Progenitor cell of endocrine pancreas (in vitro differentiated cells): Measurements from ENCODE around the gene LINC00305. TPM values are rescaled to one million over a fixed set of nuclear protein-coding genes. Genes with fewer than 3 reads are reported as not detected.

Experiments
- DNase-seq: peaks from one replicate; pipeline ENCODE4 v3.0.0; 2021; ENCODE audit warnings: low spot score; ENCODE audit not compliant: unreplicated experiment
- H3K27ac Mint-ChIP-seq: 2 replicates; pipeline ENCODE4 v1.8.0; 2021; ENCODE audit warnings: mild to moderate bottlenecking, moderate library complexity, mixed read lengths
- H3K27me3 Mint-ChIP-seq: 2 replicates; pipeline ENCODE4 v1.8.0; 2021; ENCODE audit warnings: mixed read lengths
- H3K36me3 Mint-ChIP-seq: 2 replicates; pipeline ENCODE4 v1.8.0; 2022; ENCODE audit warnings: mixed read lengths; ENCODE audit not compliant: insufficient read depth
- H3K4me1 Mint-ChIP-seq: 2 replicates; pipeline ENCODE4 v1.8.0; 2021; ENCODE audit warnings: low read depth, mixed read lengths
- H3K4me3 Mint-ChIP-seq: 2 replicates; pipeline ENCODE4 v1.8.0; 2021; ENCODE audit warnings: low read depth, mild to moderate bottlenecking, moderate library complexity, mixed read lengths
- H3K9me3 Mint-ChIP-seq: 2 replicates; pipeline ENCODE4 v1.8.0; 2021; ENCODE audit warnings: low read depth, mixed read lengths
- total RNA-seq: library from RNA; stranded (reverse); gene quantifications from 2 replicates; pipeline ENCODE4 v1.2.1, GENCODE V29; 2021
- TF ChIP-seq, protein P1 (sequence below): fragments of 200-600 bp; sonication (generic); IDR thresholded peaks from one replicate; pipeline ENCODE4 v1.5.0; 2021; ENCODE audit warnings: antibody characterized with exemption, mild to moderate bottlenecking; ENCODE audit not compliant: unreplicated experiment

The LINC00305 gene
- total RNA-seq, 1 donor from 2014 or later, result 1.6 TPM

DNA sequence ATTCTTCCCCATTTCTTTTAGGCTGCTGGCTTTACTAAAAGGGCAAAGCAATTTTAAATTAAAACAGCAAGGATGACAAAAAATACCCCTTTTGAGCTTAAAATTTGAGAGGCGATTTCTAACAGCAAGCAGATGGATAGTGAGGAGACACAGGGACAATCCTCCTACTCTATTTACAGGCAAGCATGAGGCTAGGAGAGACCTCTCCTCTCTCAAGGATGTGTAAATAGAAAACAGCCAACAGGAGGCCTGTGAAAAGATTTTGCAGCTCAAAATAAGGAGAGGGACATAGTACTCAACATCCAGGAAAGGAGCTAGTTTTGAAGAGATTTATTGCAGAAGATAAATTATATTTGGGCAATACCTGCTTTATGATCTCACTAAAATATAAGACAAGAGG, 53.8 kb downstream of the LINC00305 start:
- H3K4me1 Mint-ChIP-seq, result peaks cover 18% of the 10 kb centered on the region
- peak overlapping the region; percentile 18 for H3K27ac Mint-ChIP-seq
- no peaks in the 10 kb centered on the region for H3K9me3 Mint-ChIP-seq
- DNase-seq, result no peak
- no peak overlapping the region for H3K4me3 Mint-ChIP-seq
- H3K36me3 Mint-ChIP-seq, result no peaks in the 10 kb centered on the region
- H3K27me3 Mint-ChIP-seq, result no peaks in the 10 kb centered on the region
- TF ChIP-seq, protein P1, sequence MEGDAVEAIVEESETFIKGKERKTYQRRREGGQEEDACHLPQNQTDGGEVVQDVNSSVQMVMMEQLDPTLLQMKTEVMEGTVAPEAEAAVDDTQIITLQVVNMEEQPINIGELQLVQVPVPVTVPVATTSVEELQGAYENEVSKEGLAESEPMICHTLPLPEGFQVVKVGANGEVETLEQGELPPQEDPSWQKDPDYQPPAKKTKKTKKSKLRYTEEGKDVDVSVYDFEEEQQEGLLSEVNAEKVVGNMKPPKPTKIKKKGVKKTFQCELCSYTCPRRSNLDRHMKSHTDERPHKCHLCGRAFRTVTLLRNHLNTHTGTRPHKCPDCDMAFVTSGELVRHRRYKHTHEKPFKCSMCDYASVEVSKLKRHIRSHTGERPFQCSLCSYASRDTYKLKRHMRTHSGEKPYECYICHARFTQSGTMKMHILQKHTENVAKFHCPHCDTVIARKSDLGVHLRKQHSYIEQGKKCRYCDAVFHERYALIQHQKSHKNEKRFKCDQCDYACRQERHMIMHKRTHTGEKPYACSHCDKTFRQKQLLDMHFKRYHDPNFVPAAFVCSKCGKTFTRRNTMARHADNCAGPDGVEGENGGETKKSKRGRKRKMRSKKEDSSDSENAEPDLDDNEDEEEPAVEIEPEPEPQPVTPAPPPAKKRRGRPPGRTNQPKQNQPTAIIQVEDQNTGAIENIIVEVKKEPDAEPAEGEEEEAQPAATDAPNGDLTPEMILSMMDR, result no peak

DNA sequence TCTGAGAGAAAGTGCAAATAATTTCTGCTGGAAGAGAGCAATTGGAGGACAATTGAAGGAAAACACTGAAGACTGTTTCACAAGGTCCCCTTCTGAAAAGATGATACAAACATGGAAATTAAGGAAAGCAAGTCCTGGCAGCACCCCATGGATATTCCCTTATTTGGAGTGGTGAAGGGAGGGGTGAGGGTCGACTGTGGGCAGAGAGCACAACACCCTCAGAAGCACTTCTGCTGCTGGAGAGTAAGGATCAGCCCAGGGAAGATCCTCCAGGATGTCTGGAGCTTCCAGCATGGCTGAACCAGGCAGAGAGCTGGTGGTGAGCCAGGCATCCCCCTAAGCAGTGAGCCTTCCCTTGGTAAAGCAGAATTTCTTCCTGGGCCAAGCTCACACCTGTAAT, 54.7 kb downstream of the LINC00305 start:
- Mint-ChIP-seq H3K9me3 (peaks cover 7% of the 10 kb centered on the region), H3K4me1 (peaks cover 18% of the 10 kb centered on the region), H3K36me3 (no peaks in the 10 kb centered on the region), H3K27me3 (no peaks in the 10 kb centered on the region), H3K27ac (no peak overlapping the region), H3K4me3 (no peak overlapping the region)
- TF ChIP-seq, protein P1, result no peak
- no peak for DNase-seq

DNA sequence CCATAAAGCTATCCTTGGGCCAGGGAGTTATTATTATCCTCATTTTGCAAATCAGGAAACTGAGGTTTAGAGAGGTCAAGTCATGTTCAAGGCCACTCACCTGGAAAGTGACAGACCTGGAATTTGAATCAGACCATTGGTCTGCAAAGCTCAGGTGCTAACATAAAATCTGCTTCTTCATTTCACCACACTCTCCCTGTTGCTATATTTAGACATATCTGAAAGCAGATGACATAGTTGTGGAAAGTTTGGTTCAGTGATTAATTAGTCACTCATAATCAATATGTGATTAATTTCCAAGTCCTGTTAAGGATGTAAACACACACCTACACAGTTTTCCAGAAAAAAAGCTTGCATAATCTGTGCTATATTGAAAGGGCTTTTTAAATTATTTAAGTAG, 57.4 kb downstream of the LINC00305 start:
- peaks cover 14% of the 10 kb centered on the region for H3K4me1 Mint-ChIP-seq
- H3K27ac Mint-ChIP-seq, result no peak overlapping the region
- TF ChIP-seq, protein P1, result no peak
- peaks cover 17% of the 10 kb centered on the region for H3K9me3 Mint-ChIP-seq
- DNase-seq, result no peak
- peaks cover 4% of the 10 kb centered on the region for H3K36me3 Mint-ChIP-seq
- H3K4me3 Mint-ChIP-seq, result no peak overlapping the region
- no peaks in the 10 kb centered on the region for H3K27me3 Mint-ChIP-seq

DNA sequence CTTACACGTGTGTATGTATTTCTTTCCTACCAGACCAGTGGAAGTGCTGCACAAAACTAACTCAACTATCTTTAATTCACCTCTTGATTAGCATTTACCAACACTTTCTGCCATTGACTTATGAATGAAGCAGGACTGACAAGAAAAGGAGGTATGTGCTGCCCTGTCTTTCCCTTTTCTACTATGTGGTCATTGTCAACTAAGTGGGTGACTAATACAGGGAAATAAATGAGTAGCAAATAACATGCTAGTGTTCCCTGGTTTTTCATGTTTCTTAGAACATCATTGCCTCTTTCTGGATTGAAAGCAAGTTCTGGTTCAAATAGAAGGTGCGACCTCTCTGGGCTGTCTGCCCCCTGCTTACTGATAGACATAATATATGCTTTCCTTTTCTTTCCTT, 58.0 kb downstream of the LINC00305 start:
- H3K27ac Mint-ChIP-seq, result no peak overlapping the region
- H3K4me1 Mint-ChIP-seq, result peaks cover 14% of the 10 kb centered on the region
- DNase-seq, result no peak

DNA sequence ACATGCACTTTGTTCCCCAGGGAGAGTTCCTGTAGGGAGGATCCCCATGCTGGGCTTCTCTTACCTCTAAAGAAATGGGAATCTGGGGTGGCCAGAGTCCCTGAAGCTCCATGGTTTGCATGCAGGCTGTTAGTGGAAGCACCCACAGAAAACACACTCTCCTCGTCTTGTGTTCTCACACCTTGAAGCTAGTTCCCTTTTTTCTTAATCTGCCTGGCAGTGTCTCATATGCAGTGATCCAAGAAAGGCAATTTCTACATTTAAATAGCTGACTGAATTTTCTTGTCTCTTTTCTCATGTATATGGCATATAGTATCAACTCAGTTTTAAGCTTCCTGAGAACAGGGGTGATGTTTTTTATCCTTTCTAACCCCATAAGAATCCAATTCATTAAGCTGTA, 65.0 kb downstream of the LINC00305 start:
- Mint-ChIP-seq H3K36me3 (peaks cover 4% of the 10 kb centered on the region), H3K9me3 (peaks cover 8% of the 10 kb centered on the region), H3K27me3 (no peaks in the 10 kb centered on the region), H3K27ac (no peak overlapping the region), H3K4me1 (no peaks in the 10 kb centered on the region), H3K4me3 (no peak overlapping the region)
- TF ChIP-seq, protein P1, result no peak
- no peak for DNase-seq

More for the DNA sequence above, 58.0 kb downstream of the LINC00305 start:
- no peak overlapping the region for H3K4me3 Mint-ChIP-seq
- H3K27me3 Mint-ChIP-seq, result no peaks in the 10 kb centered on the region
- peaks cover 17% of the 10 kb centered on the region for H3K9me3 Mint-ChIP-seq
- TF ChIP-seq, protein P1, result no peak
- peaks cover 4% of the 10 kb centered on the region for H3K36me3 Mint-ChIP-seq
